Mesenchymal stem cell (in vitro differentiated cells and primary cell): ENCODE data around the gene TPO.

ENCODE experiments used
- DNase-seq: peaks from one replicate; pipeline ENCODE4 v3.0.0-alpha.2; 2013
- H2AFZ ChIP-seq: one replicate; pipeline ENCODE4 v1.6.1; 2013; ENCODE audit warnings: low read depth, mild to moderate bottlenecking, control low read depth, inconsistent platforms, low read length, moderate library complexity
- H2AK5ac ChIP-seq: 2 replicates; pipeline ENCODE4 v1.6.1; 2013; ENCODE audit warnings: low read length, moderate library complexity, mild to moderate bottlenecking, inconsistent platforms; ENCODE audit not compliant: severe bottlenecking
- H2BK120ac ChIP-seq: one replicate; pipeline ENCODE4 v1.6.1; 2013; ENCODE audit warnings: low read depth, mild to moderate bottlenecking, inconsistent platforms, low read length, moderate library complexity
- H2BK12ac ChIP-seq, 2 experiments: one replicate each; pipeline ENCODE4 v1.6.1; 2013; ENCODE audit warnings: inconsistent platforms in 2 of 2, low read length in 2 of 2, mild to moderate bottlenecking in 2 of 2, moderate library complexity in 2 of 2, control low read depth in 1 of 2
- H2BK15ac ChIP-seq: one replicate; pipeline ENCODE4 v1.6.1; 2013; ENCODE audit warnings: mild to moderate bottlenecking, low read depth, inconsistent platforms; ENCODE audit not compliant: poor library complexity, severe bottlenecking
- H2BK5ac ChIP-seq: 2 replicates; pipeline ENCODE4 v1.6.1; 2013; ENCODE audit warnings: low read depth, mild to moderate bottlenecking, low read length, control low read depth, inconsistent platforms; ENCODE audit not compliant: poor library complexity, severe bottlenecking
- H3K14ac ChIP-seq, 2 experiments: one replicate each; pipeline ENCODE4 v1.6.1; 2013; ENCODE audit warnings: inconsistent platforms in 2 of 2, low read length in 2 of 2, control low read depth in 1 of 2, mild to moderate bottlenecking in 1 of 2, moderate library complexity in 1 of 2
- H3K18ac ChIP-seq, 2 experiments: one replicate each; pipeline ENCODE4 v1.6.1; 2013; ENCODE audit warnings: inconsistent platforms in 2 of 2, low read length in 2 of 2, control low read depth in 1 of 2, low read depth in 1 of 2, mild to moderate bottlenecking in 1 of 2
- H3K23ac ChIP-seq, 2 experiments: one replicate each; pipeline ENCODE4 v1.6.1; 2013; ENCODE audit warnings: inconsistent platforms in 2 of 2, low read length in 2 of 2, mild to moderate bottlenecking in 2 of 2, moderate library complexity in 2 of 2, control low read depth in 1 of 2
- H3K27ac ChIP-seq: 2 replicates; pipeline ENCODE4 v1.5.1; 2013; ENCODE audit warnings: mild to moderate bottlenecking, moderate library complexity, low read length, control low read depth, inconsistent platforms; ENCODE audit not compliant: poor library complexity, severe bottlenecking
- H3K27me3 ChIP-seq, 2 experiments: 2 replicates each; pipeline versions ENCODE4 v1.6.1 to v1.7.0; 2013; ENCODE audit warnings: low read length in 2 of 2, mild to moderate bottlenecking in 2 of 2, moderate library complexity in 2 of 2, control low read depth in 1 of 2, inconsistent platforms in 1 of 2; ENCODE audit not compliant: control insufficient read depth in 1 of 2, insufficient read depth in 1 of 2
- H3K36me3 ChIP-seq, 2 experiments: 2 replicates each; pipeline versions ENCODE4 v1.6.1 to v1.7.0; 2013; ENCODE audit warnings: low read length in 2 of 2, control low read depth in 1 of 2, inconsistent platforms in 1 of 2, low read depth in 1 of 2, mild to moderate bottlenecking in 1 of 2; ENCODE audit not compliant: insufficient read depth in 2 of 2, control insufficient read depth in 1 of 2
- H3K4ac ChIP-seq, 2 experiments: one replicate each; pipeline ENCODE4 v1.6.1; 2013; ENCODE audit warnings: inconsistent platforms in 2 of 2, low read length in 2 of 2, mild to moderate bottlenecking in 2 of 2, moderate library complexity in 2 of 2, control low read depth in 1 of 2, low read depth in 1 of 2
- H3K4me1 ChIP-seq: 2 replicates; pipeline ENCODE4 v1.6.1; 2013; ENCODE audit warnings: low read depth, low read length, control low read depth; ENCODE audit not compliant: control insufficient read depth, insufficient read depth
- H3K4me2 ChIP-seq: 2 replicates; pipeline ENCODE4 v1.6.1; 2013; ENCODE audit warnings: low read length, mild to moderate bottlenecking, inconsistent platforms; ENCODE audit not compliant: poor library complexity, severe bottlenecking
- H3K4me3 ChIP-seq, 2 experiments: 2 replicates each; pipeline versions ENCODE4 v1.5.1 to v1.7.0; 2013; ENCODE audit warnings: low read length in 2 of 2, mild to moderate bottlenecking in 2 of 2, control low read depth in 1 of 2, low read depth in 1 of 2; ENCODE audit not compliant: insufficient read depth in 1 of 2
- H3K79me1 ChIP-seq: replicated peaks from 2 replicates; pipeline ENCODE4 v1.6.1; 2013; ENCODE audit warnings: mild to moderate bottlenecking, control low read depth, low read length, inconsistent platforms; ENCODE audit not compliant: poor library complexity, severe bottlenecking
- H3K9ac ChIP-seq: 2 replicates; pipeline ENCODE4 v1.7.0; 2013; ENCODE audit warnings: mild to moderate bottlenecking, low read length, moderate library complexity
- H3K9me3 ChIP-seq: 2 replicates; pipeline ENCODE4 v1.7.0; 2013; ENCODE audit warnings: mild to moderate bottlenecking, low read length; ENCODE audit not compliant: control insufficient read depth
- H4K8ac ChIP-seq: one replicate; pipeline ENCODE4 v1.6.1; 2013; ENCODE audit warnings: inconsistent platforms, mild to moderate bottlenecking, low read length, moderate library complexity
- H4K91ac ChIP-seq: one replicate; pipeline ENCODE4 v1.6.1; 2013; ENCODE audit warnings: mild to moderate bottlenecking, low read length, inconsistent platforms
- WGBS: methylation state at CpG from one replicate; pipeline ENCODE4 v1.1.7; 2013; ENCODE audit warnings: mixed read lengths; 5-methylcytosine and 5-hydroxymethylcytosine counted together

Gene TPO

DNA sequence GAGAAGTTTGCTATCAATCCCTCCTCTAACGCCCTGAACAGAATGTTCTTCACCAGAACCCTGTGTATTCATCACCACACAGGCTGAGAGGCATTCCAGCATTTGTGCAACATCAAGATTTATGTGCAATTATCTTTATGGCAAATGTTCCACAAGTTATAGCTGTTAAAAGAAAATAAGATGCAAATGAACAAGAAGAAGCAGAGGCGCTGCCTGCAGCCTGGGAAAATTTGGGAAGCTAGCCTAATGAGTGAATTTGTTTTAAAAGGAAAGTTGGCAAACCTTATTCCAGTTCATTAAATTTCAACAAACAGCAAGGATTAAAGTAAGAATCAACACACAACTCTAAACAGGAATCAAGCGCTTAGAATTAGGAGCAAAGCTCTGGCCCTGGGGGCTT, 5.3 kb downstream of the TPO start:
- Histone ChIP-seq H3K27ac (no peak overlapping the region), H3K4me3 (no peak overlapping the region), H2BK12ac (no peak overlapping the region), H3K14ac (no peak overlapping the region), H4K91ac (no peak overlapping the region), H3K36me3 (no peaks in the 10 kb centered on the region), H2BK120ac (no peak overlapping the region), H3K4me1 (no peaks in the 10 kb centered on the region), H2AK5ac (no peak overlapping the region), H3K9ac (no peak overlapping the region), H3K4me2 (no peak overlapping the region), H2BK5ac (no peak overlapping the region), H4K8ac (no peak overlapping the region), H3K9me3 (peaks cover 7% of the 10 kb centered on the region), H3K27me3 (no peaks in the 10 kb centered on the region), H2AFZ (no peak overlapping the region), H3K4ac (no peak overlapping the region), H3K18ac (no peak overlapping the region), H3K23ac (no peak overlapping the region), H2BK15ac (no peak overlapping the region), H3K79me1 (no peaks in the 10 kb centered on the region)
- WGBS = 100% methylated on average over 2 of the region's 3 CpGs
- no peak for DNase-seq

GRCh38 chr2:1420746-1421480, 7.7 kb downstream of the TPO start:
- Histone ChIP-seq H4K8ac (no peak overlapping the region), H3K4me2 (no peak overlapping the region), H2BK12ac (no peak overlapping the region), H3K79me1 (no peaks in the 10 kb centered on the region), H3K9ac (no peak overlapping the region), H3K27ac (no peak overlapping the region), H3K27me3 (no peaks in the 10 kb centered on the region), H3K23ac (no peak overlapping the region), H3K4me1 (no peaks in the 10 kb centered on the region), H3K14ac (no peak overlapping the region), H3K4me3 (no peak overlapping the region), H2BK5ac (no peak overlapping the region), H2AFZ (no peak overlapping the region), H4K91ac (no peak overlapping the region), H2AK5ac (no peak overlapping the region), H3K4ac (no peak overlapping the region), H3K36me3 (no peaks in the 10 kb centered on the region), H2BK120ac (no peak overlapping the region), H3K18ac (no peak overlapping the region), H3K9me3 (peaks cover 7% of the 10 kb centered on the region), H2BK15ac (no peak overlapping the region)
- 82% methylated on average over 23 of the region's 23 CpGs for WGBS
- no peak for DNase-seq

DNA sequence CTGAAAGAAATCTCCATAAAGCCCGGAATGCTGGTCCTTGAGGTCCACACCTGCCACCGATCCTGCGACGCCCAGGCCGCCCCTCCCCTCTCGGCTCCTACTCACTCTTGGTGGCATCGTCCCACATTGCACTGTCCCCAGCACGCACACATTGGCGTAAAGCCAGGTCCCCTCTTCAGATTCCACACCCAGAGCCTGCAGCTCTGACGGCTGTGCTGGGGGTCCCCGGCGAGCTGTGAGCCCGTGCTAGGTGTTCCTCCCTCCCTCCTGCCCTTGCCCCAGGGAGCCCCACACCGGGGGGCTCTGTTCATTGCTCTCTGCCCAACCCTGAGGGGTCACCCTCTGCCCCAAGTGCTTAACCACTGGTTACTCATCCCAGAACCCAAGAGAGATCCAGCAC, 8.5 kb downstream of the TPO start:
- Histone ChIP-seq H3K79me1 (no peaks in the 10 kb centered on the region), H4K8ac (no peak overlapping the region), H2BK12ac (no peak overlapping the region), H3K9ac (no peak overlapping the region), H3K27me3 (no peaks in the 10 kb centered on the region), H3K14ac (no peak overlapping the region), H3K27ac (no peak overlapping the region), H2AFZ (no peak overlapping the region), H3K4me2 (no peak overlapping the region), H3K4ac (no peak overlapping the region), H2BK5ac (no peak overlapping the region), H3K4me3 (no peak overlapping the region), H2BK15ac (no peak overlapping the region), H2AK5ac (no peak overlapping the region), H3K4me1 (no peaks in the 10 kb centered on the region), H3K23ac (no peak overlapping the region), H4K91ac (no peak overlapping the region), H2BK120ac (no peak overlapping the region), H3K9me3 (peaks cover 7% of the 10 kb centered on the region), H3K36me3 (no peaks in the 10 kb centered on the region), H3K18ac (no peak overlapping the region)
- 89% methylated on average over 14 of the region's 14 CpGs for WGBS
- DNase-seq = no peak

DNA sequence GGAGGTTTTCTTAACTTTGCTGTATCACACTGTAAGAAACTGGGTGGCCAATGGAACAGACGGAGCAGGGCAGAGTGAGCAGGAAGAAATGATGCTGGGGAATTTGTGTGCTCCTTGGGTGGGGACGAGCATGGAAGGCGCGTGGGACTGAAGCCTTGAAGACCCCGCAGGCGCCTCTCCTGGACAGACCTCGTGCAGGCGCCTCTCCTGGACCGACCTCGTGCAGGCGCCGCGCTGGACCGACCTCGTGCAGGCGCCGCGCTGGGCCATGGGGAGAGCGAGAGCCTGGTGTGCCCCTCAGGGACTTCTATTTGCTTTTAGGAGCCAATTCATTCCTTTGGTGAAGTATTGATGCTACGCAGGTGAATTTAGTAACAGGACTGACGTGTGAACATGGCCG, 8.9 kb downstream of the TPO start:
- no peak overlapping the region for H3K14ac ChIP-seq
- DNase-seq = no peak
- no peak overlapping the region for H3K23ac ChIP-seq
- H3K4ac ChIP-seq = no peak overlapping the region
- no peak overlapping the region for H2BK12ac ChIP-seq
- no peak overlapping the region for H3K4me2 ChIP-seq
- H3K27ac ChIP-seq = no peak overlapping the region
- H4K91ac ChIP-seq = no peak overlapping the region
- no peak overlapping the region for H3K9ac ChIP-seq
- H3K79me1 ChIP-seq = no peaks in the 10 kb centered on the region
- no peaks in the 10 kb centered on the region for H3K36me3 ChIP-seq
- no peak overlapping the region for H3K4me3 ChIP-seq
- no peaks in the 10 kb centered on the region for H3K4me1 ChIP-seq
- no peak overlapping the region for H2BK5ac ChIP-seq
- 90% methylated on average over 22 of the region's 22 CpGs for WGBS
- H4K8ac ChIP-seq = no peak overlapping the region
- no peaks in the 10 kb centered on the region for H3K27me3 ChIP-seq
- H3K9me3 ChIP-seq = peaks cover 7% of the 10 kb centered on the region
- H2BK15ac ChIP-seq = no peak overlapping the region
- no peak overlapping the region for H2AK5ac ChIP-seq
- H2AFZ ChIP-seq = no peak overlapping the region
- no peak overlapping the region for H3K18ac ChIP-seq
- H2BK120ac ChIP-seq = no peak overlapping the region
